CD4-positive, alpha-beta T cell (primary cell): Measurements from ENCODE around the gene AKNAD1. TPM values are rescaled to one million over a fixed set of nuclear protein-coding genes. Genes with fewer than 3 reads are reported as not detected.

Experiments used
- ATAC-seq: fragments of 200-7000 bp; cut with Tn5 transposase; one replicate; pipeline ENCODE4 v1.10.0; 2022; ENCODE audit warnings: mild to moderate bottlenecking; ENCODE audit not compliant: poor library complexity
- CTCF ChIA-PET: fragments of 350-600 bp; sonication (Branson Sonifier 250); formaldehyde crosslinking; loops from one replicate; lab custom pipeline; 2021; ENCODE audit warnings: antibody characterized with exemption, inconsistent platforms; lab: Charles Lee
- POLR2A ChIA-PET: fragments of 350-600 bp; sonication (Branson Sonifier 250); formaldehyde crosslinking; loops from one replicate; lab custom pipeline; 2021; ENCODE audit warnings: antibody characterized with exemption, inconsistent platforms; lab: Charles Lee
- DNase-seq, 14 experiments: peaks; one replicate each; pipeline ENCODE4 v3.0.0-alpha.2; 2013 to 2020; ENCODE audit warnings: mixed read lengths in 2 of 14
- H3K27ac ChIP-seq, 2 donors: one replicate each; pipeline versions ENCODE4 v1.5.1 to v1.7.0; 2013; ENCODE audit warnings: low read length in 2 of 2, low read depth in 1 of 2, mild to moderate bottlenecking in 1 of 2
- H3K27me3 ChIP-seq, 2 experiments: 1 replicate in 1 of 2; 2 replicates in 1 of 2; pipeline versions ENCODE4 v1.6.1 to v1.7.0; 2013; ENCODE audit warnings: low read length in 2 of 2, control low read depth in 1 of 2, mild to moderate bottlenecking in 1 of 2, moderate library complexity in 1 of 2; ENCODE audit not compliant: insufficient read depth in 2 of 2, control insufficient read depth in 1 of 2
- H3K36me3 ChIP-seq: one replicate; pipeline ENCODE4 v1.6.1; 2013; ENCODE audit warnings: low read length, control low read depth; ENCODE audit not compliant: insufficient read depth
- H3K4me1 ChIP-seq: one replicate; pipeline ENCODE4 v1.6.1; 2013; ENCODE audit warnings: low read length, control low read depth; ENCODE audit not compliant: insufficient read depth
- H3K4me3 ChIP-seq: one replicate; pipeline ENCODE4 v1.5.1; 2013; ENCODE audit warnings: mild to moderate bottlenecking, low read length, moderate library complexity
- H3K9me3 ChIP-seq, 2 experiments: 1 replicate in 1 of 2; 2 replicates in 1 of 2; pipeline versions ENCODE4 v1.6.1 to v1.7.0; 2013; ENCODE audit warnings: low read length in 2 of 2, mild to moderate bottlenecking in 2 of 2, control low read depth in 1 of 2, moderate library complexity in 1 of 2; ENCODE audit not compliant: control insufficient read depth in 1 of 2, insufficient read depth in 1 of 2
- H3K27ac Mint-ChIP-seq: one replicate; pipeline ENCODE4 v1.8.0; 2020; ENCODE audit warnings: mixed read lengths
- H3K27me3 Mint-ChIP-seq: one replicate; pipeline ENCODE4 v1.8.0; 2021; ENCODE audit warnings: mixed read lengths
- H3K36me3 Mint-ChIP-seq: one replicate; pipeline ENCODE4 v1.8.0; 2021; ENCODE audit warnings: low read depth, mixed read lengths
- H3K4me1 Mint-ChIP-seq: one replicate; pipeline ENCODE4 v1.8.0; 2021; ENCODE audit warnings: low read depth, mixed read lengths
- H3K4me3 Mint-ChIP-seq: one replicate; pipeline ENCODE4 v1.8.0; 2020; ENCODE audit warnings: mild to moderate bottlenecking, mixed read lengths
- H3K9me3 Mint-ChIP-seq: one replicate; pipeline ENCODE4 v1.8.0; 2020; ENCODE audit warnings: mixed read lengths
- intact Hi-C, 2 experiments: fragments of 100-400 bp; cut with DNase I in 1 of 2; cut with micrococcal nuclease in 1 of 2; formaldehyde crosslinking; loops; one replicate each; pipeline versions ENCODE4 v1.15.1 to v1.9.0; 2023 to 2025; cut with DNase I, micrococcal nuclease
- total RNA-seq, 174 experiments: library from RNA in 2 of 174; stranded (reverse) in 2 of 174; gene quantifications; one replicate each; pipeline ENCODE4 v1.2.3 and lab custom pipeline; 2021 to 2026
- TF ChIP-seq, protein P1 (sequence below): fragments of 200-600 bp; IDR thresholded peaks from one replicate; pipeline ENCODE4 v1.8.0; 2022; ENCODE audit warnings: antibody characterized with exemption, mild to moderate bottlenecking

AKNAD1 gene
- total RNA-seq, 2 experiments from 2014 or later, result not detected

DNA sequence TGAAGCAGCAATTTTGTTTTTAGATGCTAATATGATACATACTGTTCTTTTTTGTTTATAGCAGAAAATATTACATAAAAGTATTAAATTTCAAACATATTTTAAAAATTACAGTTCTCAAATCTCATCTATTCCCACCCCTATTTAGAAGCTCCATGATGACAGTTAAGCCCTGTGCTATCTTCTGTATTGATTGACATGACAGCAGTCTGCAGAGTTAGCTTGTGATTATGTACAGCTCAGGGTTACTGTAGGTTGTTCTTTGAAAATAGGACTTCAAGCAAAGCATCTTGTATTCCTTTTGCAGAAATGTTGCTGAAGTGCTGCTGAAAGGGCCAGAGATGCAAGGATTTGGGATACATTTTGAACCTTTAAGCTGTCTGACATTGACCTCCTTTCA is 28.1 kb upstream of the AKNAD1 start:
- Histone ChIP-seq H3K36me3 (no peaks in the 10 kb centered on the region), H3K4me3 (no peak overlapping the region), H3K27ac (no peak overlapping the region), H3K4me1 (no peaks in the 10 kb centered on the region), H3K9me3 (no peaks in the 10 kb centered on the region), H3K27me3 (no peaks in the 10 kb centered on the region)
- Mint-ChIP-seq H3K4me3 (no peak overlapping the region), H3K9me3 (no peaks in the 10 kb centered on the region), H3K4me1 (no peaks in the 10 kb centered on the region), H3K27me3 (no peaks in the 10 kb centered on the region), H3K27ac (no peak overlapping the region), H3K36me3 (no peaks in the 10 kb centered on the region)
- POLR2A ChIA-PET, result interaction anchor here (1.2 kb wide), 1 partner anchor 8 kb away, joined by 3 read pairs; the partner anchor contains the start of gene GPSM2
- TF ChIP-seq, protein P1, sequence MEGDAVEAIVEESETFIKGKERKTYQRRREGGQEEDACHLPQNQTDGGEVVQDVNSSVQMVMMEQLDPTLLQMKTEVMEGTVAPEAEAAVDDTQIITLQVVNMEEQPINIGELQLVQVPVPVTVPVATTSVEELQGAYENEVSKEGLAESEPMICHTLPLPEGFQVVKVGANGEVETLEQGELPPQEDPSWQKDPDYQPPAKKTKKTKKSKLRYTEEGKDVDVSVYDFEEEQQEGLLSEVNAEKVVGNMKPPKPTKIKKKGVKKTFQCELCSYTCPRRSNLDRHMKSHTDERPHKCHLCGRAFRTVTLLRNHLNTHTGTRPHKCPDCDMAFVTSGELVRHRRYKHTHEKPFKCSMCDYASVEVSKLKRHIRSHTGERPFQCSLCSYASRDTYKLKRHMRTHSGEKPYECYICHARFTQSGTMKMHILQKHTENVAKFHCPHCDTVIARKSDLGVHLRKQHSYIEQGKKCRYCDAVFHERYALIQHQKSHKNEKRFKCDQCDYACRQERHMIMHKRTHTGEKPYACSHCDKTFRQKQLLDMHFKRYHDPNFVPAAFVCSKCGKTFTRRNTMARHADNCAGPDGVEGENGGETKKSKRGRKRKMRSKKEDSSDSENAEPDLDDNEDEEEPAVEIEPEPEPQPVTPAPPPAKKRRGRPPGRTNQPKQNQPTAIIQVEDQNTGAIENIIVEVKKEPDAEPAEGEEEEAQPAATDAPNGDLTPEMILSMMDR, result no peak
- CTCF ChIA-PET, result interaction anchor here (1.0 to 3.7 kb wide), 2 partner anchors 10 to 13 kb away, joined by 3 to 13 read pairs; no protein-coding TSS in a partner anchor
- no peak for ATAC-seq
- intact Hi-C loops, result no loop called here
- no peak for DNase-seq

- POLR2A ChIA-PET, result no interaction called here
- Mint-ChIP-seq H3K9me3 (no peaks in the 10 kb centered on the region), H3K27ac (no peak overlapping the region), H3K4me1 (peaks cover 3% of the 10 kb centered on the region), H3K27me3 (no peaks in the 10 kb centered on the region), H3K36me3 (no peaks in the 10 kb centered on the region), H3K4me3 (no peak overlapping the region)
- H3K27me3 ChIP-seq, result peaks cover 0 to 2% of the 10 kb centered on the region in 2 experiments
- TF ChIP-seq, protein P1, result no peak
- H3K36me3 ChIP-seq, result no peaks in the 10 kb centered on the region
- no peak for DNase-seq
- peaks cover 2% of the 10 kb centered on the region for H3K4me1 ChIP-seq
- no peak overlapping the region for H3K4me3 ChIP-seq
- no peak overlapping the region for H3K27ac ChIP-seq
- no peak for ATAC-seq
- intact Hi-C loops, result no loop called here
- CTCF ChIA-PET, result no interaction called here
- no peaks in the 10 kb centered on the region for H3K9me3 ChIP-seq
Observed at GRCh38 chr1:108882837-108883236, 25.9 kb upstream of the AKNAD1 start.

DNA sequence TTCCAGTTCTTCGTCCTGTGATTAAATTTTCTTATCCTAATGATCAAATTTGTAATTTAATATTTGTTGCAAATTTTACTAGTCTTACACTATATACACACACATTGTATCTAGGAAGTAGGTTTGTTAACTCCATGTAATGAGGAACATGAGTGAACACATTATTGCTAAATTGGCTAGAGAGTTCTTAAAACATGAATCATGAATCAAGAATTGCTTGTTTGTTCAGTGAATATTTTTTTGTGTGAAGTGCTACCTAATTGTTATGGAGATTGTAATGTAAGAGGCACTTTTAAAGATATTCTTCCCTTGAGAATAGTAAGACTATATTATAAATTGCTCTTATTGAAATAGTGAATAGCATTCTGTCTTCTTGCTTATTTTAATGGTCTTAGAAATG is 24.5 kb upstream of the AKNAD1 start:
- ChIA-PET POLR2A (no interaction called here), CTCF (no interaction called here)
- Histone ChIP-seq H3K27me3 (peaks cover 0 to 6% of the 10 kb centered on the region in 2 experiments), H3K9me3 (no peaks in the 10 kb centered on the region), H3K4me1 (peaks cover 12% of the 10 kb centered on the region), H3K4me3 (no peak overlapping the region), H3K27ac (no peak overlapping the region), H3K36me3 (no peaks in the 10 kb centered on the region)
- Mint-ChIP-seq H3K4me3 (no peak overlapping the region), H3K36me3 (no peaks in the 10 kb centered on the region), H3K9me3 (no peaks in the 10 kb centered on the region), H3K27ac (no peak overlapping the region), H3K4me1 (peaks cover 10% of the 10 kb centered on the region), H3K27me3 (no peaks in the 10 kb centered on the region)
- ATAC-seq, result no peak
- intact Hi-C loops, result no loop called here
- TF ChIP-seq, protein P1, result no peak
- no peak for DNase-seq
